ENCODE data around the gene SERTM1. TPM values are rescaled to one million over a fixed set of nuclear protein-coding genes. Genes with fewer than 3 reads are reported as not detected.

Gene SERTM1
- total and polyA plus RNA-seq, 10 of the 15 experiments (the other 5 are each of a cell fraction or from before 2014, with no cell fraction given) = not detected

DNA sequence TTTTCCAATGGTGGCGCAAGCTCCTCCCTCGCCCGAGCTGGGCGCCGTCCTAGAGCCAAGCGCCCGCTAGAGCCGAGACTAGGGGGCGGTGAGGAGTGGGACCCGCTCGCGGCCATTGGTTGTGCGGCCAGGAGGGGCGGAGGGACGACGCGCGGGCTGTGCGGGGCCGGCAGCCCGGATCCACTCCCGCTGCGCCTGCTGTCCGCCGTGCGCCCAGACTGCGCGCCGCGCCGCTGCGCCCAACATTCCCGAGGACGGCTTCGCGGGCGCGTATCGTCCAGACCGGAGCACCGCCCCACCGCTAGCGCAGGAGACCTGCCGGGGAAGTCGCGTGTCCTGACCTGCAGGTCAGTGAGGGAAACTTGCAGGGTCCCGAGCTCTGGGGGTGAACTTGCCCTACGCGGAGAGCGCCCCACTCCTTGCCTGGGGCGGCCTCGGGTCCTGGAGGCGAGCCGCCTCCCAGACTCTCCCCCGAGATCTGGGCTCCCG is at the start of gene SERTM1 (continued):
- TF ChIP-seq, protein P1, sequence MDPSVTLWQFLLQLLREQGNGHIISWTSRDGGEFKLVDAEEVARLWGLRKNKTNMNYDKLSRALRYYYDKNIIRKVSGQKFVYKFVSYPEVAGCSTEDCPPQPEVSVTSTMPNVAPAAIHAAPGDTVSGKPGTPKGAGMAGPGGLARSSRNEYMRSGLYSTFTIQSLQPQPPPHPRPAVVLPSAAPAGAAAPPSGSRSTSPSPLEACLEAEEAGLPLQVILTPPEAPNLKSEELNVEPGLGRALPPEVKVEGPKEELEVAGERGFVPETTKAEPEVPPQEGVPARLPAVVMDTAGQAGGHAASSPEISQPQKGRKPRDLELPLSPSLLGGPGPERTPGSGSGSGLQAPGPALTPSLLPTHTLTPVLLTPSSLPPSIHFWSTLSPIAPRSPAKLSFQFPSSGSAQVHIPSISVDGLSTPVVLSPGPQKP (IDR thresholded peaks at IDR 0.05; ENCODE audit: low read depth, low read length) = no peak
- TF ChIP-seq FOS (IDR thresholded peaks at IDR 0.05; ENCODE audit: borderline replicate concordance, extremely low read depth, insufficient read length) = no peak
- TF ChIP-seq IKZF2 (IDR thresholded peaks at IDR 0.05) = no peak
- no peak for TF ChIP-seq EED (IDR thresholded peaks at IDR 0.05; ENCODE audit: low read depth)
- no peak for TF ChIP-seq TCF12 (IDR thresholded peaks at IDR 0.05; ENCODE audit: low read depth, low read length)
- TF ChIP-seq HDGF (IDR thresholded peaks at IDR 0.05) = no peak
- no peak for TF ChIP-seq MXI1 (IDR thresholded peaks at IDR 0.05; ENCODE audit: low read depth, low read length)
- TF ChIP-seq CHD4 (IDR thresholded peaks at IDR 0.05) = no peak
- TF ChIP-seq POLR2A (IDR thresholded peaks at IDR 0.05; ENCODE audit: low read depth, low read length) = no peak
- TF ChIP-seq MYC (IDR thresholded peaks at IDR 0.05; ENCODE audit: insufficient read depth, insufficient read length, insufficient replicate concordance, low read length, severe bottlenecking) = no peak
- TF ChIP-seq ZNF274 (IDR thresholded peaks at IDR 0.05; ENCODE audit: insufficient read depth, insufficient read length) = no peak

DNA sequence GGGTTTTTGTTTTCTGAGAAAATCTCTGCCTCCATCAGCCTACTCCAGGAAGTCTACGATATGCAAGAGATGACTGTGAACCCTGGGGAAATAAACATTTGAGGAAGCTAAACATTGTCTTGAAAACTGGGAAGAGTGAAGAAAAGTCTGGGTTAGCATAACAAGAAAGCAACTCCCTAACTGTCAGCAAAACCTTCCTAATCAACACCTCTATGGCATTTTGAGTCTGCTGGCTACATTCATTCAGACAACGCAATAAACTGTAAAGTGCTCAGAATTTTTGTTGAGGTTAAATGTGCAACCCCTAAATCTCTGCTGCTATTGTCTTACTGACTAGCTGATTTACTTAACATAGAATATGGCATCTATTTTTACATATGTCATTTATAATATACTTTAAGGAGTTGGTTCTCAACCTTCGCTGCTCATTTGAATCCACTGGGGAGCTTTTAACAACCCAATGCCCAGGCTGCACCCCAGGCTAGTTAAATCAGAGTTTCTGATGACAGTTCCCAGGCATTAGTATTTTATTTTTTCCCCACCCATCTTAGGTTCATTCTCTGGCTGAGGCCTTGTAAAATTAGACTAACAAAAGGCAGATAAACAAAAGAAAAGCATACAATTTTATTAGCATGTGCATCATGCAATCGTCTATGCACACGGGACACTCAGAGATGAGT is 45.3 kb upstream of the SERTM1 start:
- in situ Hi-C loops (cut with MboI) = no loop called here
- POLR2A ChIA-PET = no interaction called here
- DNase-seq (ENCODE audit: low read depth, low spot score) = no peak
- Histone ChIP-seq H3K79me2 (ENCODE audit: control insufficient read depth, insufficient read depth, low read length) (no peaks in the 10 kb centered on the region), H3K4me2 (ENCODE audit: control insufficient read depth, insufficient read depth) (no peak overlapping the region), H2AFZ (ENCODE audit: control insufficient read depth, low read depth, low read length) (no peak overlapping the region), H3K9me3 (replicated peaks; ENCODE audit: control insufficient read depth, insufficient read depth, low read length) (no peaks in the 10 kb centered on the region), H3K9ac (ENCODE audit: control insufficient read depth, insufficient read depth, low read length) (no peak overlapping the region), H3K4me1 (ENCODE audit: control insufficient read depth, insufficient read depth, low read length) (no peaks in the 10 kb centered on the region), H3K27ac (ENCODE audit: control insufficient read depth, insufficient read depth) (no peak overlapping the region), H3K36me3 (ENCODE audit: control insufficient read depth in 2 of 2, insufficient read depth in 2 of 2, low read length in 1 of 2) (no peaks in the 10 kb centered on the region), H3K27me3 (replicated peaks in 1 of 2; ENCODE audit: control insufficient read depth in 2 of 2, insufficient read depth in 2 of 2, low read length in 1 of 2) (no peaks in the 10 kb centered on the region), H3K4me3 (no peak overlapping the region), H4K20me1 (ENCODE audit: control insufficient read depth, insufficient read depth) (no peaks in the 10 kb centered on the region)
- SMC1A ChIA-PET (ENCODE audit: uncharacterized antibody, unreplicated experiment) = interaction anchor here (1.6 kb wide), 1 partner anchor 10 kb away, joined by 5 read pairs; no protein-coding TSS in a partner anchor
- CTCF ChIA-PET = interaction anchor here (0.6 to 1.2 kb wide), 2 partner anchors 22 to 532 kb away, joined by 3 to 4 read pairs; no protein-coding TSS in a partner anchor
- RAD21 ChIA-PET (ENCODE audit: unreplicated experiment) = no interaction called here
- BruUV-seq (replicated peaks) = no TSS peak
- no peak for ATAC-seq
- no peak for FAIRE-seq
- TF ChIP-seq MEF2A (IDR thresholded peaks at IDR 0.05; ENCODE audit: insufficient read depth, low read depth, low read length) = no peak
- TF ChIP-seq, protein P2, sequence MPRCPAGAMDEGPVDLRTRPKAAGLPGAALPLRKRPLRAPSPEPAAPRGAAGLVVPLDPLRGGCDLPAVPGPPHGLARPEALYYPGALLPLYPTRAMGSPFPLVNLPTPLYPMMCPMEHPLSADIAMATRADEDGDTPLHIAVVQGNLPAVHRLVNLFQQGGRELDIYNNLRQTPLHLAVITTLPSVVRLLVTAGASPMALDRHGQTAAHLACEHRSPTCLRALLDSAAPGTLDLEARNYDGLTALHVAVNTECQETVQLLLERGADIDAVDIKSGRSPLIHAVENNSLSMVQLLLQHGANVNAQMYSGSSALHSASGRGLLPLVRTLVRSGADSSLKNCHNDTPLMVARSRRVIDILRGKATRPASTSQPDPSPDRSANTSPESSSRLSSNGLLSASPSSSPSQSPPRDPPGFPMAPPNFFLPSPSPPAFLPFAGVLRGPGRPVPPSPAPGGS (IDR thresholded peaks at IDR 0.05; ENCODE audit: borderline replicate concordance, insufficient read depth, low read depth, low read length, poor library complexity, severe bottlenecking) = no peak
- no peak for TF ChIP-seq SIX5 (IDR thresholded peaks at IDR 0.05; ENCODE audit: low read depth, low read length, severe bottlenecking)
- no peak for TF ChIP-seq ZZZ3 (IDR thresholded peaks at IDR 0.05; ENCODE audit: control insufficient read depth, insufficient read length, low read depth)
- no peak for TF ChIP-seq CBX5 (IDR thresholded peaks at IDR 0.05; ENCODE audit: low read depth)
- TF ChIP-seq, protein P3, sequence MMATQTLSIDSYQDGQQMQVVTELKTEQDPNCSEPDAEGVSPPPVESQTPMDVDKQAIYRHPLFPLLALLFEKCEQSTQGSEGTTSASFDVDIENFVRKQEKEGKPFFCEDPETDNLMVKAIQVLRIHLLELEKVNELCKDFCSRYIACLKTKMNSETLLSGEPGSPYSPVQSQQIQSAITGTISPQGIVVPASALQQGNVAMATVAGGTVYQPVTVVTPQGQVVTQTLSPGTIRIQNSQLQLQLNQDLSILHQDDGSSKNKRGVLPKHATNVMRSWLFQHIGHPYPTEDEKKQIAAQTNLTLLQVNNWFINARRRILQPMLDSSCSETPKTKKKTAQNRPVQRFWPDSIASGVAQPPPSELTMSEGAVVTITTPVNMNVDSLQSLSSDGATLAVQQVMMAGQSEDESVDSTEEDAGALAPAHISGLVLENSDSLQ (IDR thresholded peaks at IDR 0.05) = no peak
- TF ChIP-seq KDM1A (IDR thresholded peaks at IDR 0.05; ENCODE audit: borderline replicate concordance) = no peak
- 20% methylated on average over 5 of the region's 5 CpGs for WGBS (ENCODE audit: insufficient coverage, insufficient replicate concordance, low lambda C conversion rate, missing lambda C conversion rate)
- intact Hi-C loops (cut with micrococcal nuclease; ENCODE audit: unreplicated experiment) = no loop called here

Measured in GM12878 (cell line).